Tibial nerve (tissue), 4 donors: ENCODE data around the gene MARK4. TPM values are rescaled to one million over a fixed set of nuclear protein-coding genes. Genes with fewer than 3 reads are reported as not detected.

Experiments
- DNase-seq, 2 donors: peaks; one replicate each; pipeline ENCODE4 v3.0.0-alpha.2; 2019; ENCODE audit warnings: low spot score in 2 of 2
- H3K27ac ChIP-seq, 4 donors: fragments of 200-600 bp; sonication (generic) in 3 of 4; one replicate each; pipeline ENCODE4 v1.5.1; 2017 to 2019; ENCODE audit warnings: mild to moderate bottlenecking in 1 of 4
- H3K27me3 ChIP-seq, 2 donors: fragments of 200-600 bp; sonication (generic) in 1 of 2; one replicate each; pipeline versions ENCODE4 v1.5.1 to v1.6.0; 2017 to 2019
- H3K36me3 ChIP-seq, 3 donors: fragments of 200-600 bp; sonication (generic); one replicate each; pipeline ENCODE4 v1.5.1; 2018 to 2019
- H3K4me1 ChIP-seq, 4 donors: fragments of 200-600 bp; sonication (generic) in 3 of 4; one replicate each; pipeline ENCODE4 v1.5.1; 2017 to 2019
- H3K4me3 ChIP-seq, 4 donors: fragments of 200-600 bp; sonication (generic) in 3 of 4; one replicate each; pipeline ENCODE4 v1.5.1; 2017 to 2019; ENCODE audit warnings: mild to moderate bottlenecking in 1 of 4, moderate library complexity in 1 of 4
- H3K9me3 ChIP-seq, 4 donors: fragments of 200-600 bp; sonication (generic) in 3 of 4; one replicate each; pipeline ENCODE4 v1.5.1; 2017 to 2019
- EP300 ChIP-seq, 2 donors: sonication (generic); formaldehyde crosslinking; IDR thresholded peaks; one replicate each; pipeline ENCODE4 v1.6.1; 2017; ENCODE audit warnings: antibody characterized with exemption in 2 of 2, mild to moderate bottlenecking in 1 of 2
- POLR2A ChIP-seq, 2 donors: fragments of 450-650 bp; IDR thresholded peaks; one replicate each; pipeline ENCODE4 v1.6.1; 2017; ENCODE audit warnings: antibody characterized with exemption in 2 of 2, mild to moderate bottlenecking in 2 of 2, moderate library complexity in 2 of 2
- WGBS, 2 donors: methylation state at CpG; one replicate each; pipeline ENCODE4 v1.1.5; 2018; 5-methylcytosine and 5-hydroxymethylcytosine counted together
- total RNA-seq, 4 donors: library from RNA; depleted of rRNA; stranded (reverse); fragments of >200 nt; gene quantifications; one replicate each; pipeline ENCODE4 v1.1.0, GENCODE V29; 2016
- TF ChIP-seq, protein P1 (sequence below), 5 experiments: fragments of 200-600 bp in 3 of 5; fragments of 450-650 bp in 2 of 5; sonication (generic) in 3 of 5; IDR thresholded peaks; one replicate each; pipeline ENCODE4 v1.5.1; 2016 to 2019; ENCODE audit warnings: antibody characterized with exemption in 5 of 5, mild to moderate bottlenecking in 3 of 5, moderate library complexity in 2 of 5

MARK4 gene
- total RNA-seq, 4 donors from 2014 or later = 12.1 to 34.8 (median 25.9) TPM

DNA sequence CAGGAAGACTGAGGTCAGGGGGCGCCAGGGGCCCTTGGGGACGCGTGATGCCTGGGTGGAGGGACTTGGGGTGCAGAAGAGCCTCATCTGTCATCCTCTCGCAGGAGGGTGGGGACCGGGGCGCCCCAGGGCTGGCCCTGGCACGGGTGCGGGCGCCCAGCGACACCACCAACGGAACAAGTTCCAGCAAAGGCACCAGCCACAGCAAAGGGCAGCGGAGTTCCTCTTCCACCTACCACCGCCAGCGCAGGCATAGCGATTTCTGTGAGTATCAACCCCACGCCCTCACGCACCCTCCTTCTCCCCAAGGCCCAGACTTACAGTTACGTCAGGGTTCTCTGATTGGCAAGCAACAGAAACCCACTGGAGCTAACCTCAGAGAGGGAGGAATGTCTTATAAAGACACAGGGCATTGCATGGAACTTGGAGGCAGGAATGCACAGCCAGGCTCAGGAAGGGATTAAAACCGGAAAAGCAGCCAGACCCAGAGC is 29.4 kb downstream of the MARK4 start:
- Histone ChIP-seq H3K36me3 (peaks cover 0 to 91% (median 0%) of the 10 kb centered on the region in 3 donors), H3K4me1 (no peaks in the 10 kb centered on the region), H3K27ac (no peak overlapping the region), H3K4me3 (no peak overlapping the region), H3K27me3 (no peaks in the 10 kb centered on the region), H3K9me3 (no peaks in the 10 kb centered on the region)
- no peak for TF ChIP-seq EP300 (IDR thresholded peaks at IDR 0.05)
- TF ChIP-seq, protein P1, sequence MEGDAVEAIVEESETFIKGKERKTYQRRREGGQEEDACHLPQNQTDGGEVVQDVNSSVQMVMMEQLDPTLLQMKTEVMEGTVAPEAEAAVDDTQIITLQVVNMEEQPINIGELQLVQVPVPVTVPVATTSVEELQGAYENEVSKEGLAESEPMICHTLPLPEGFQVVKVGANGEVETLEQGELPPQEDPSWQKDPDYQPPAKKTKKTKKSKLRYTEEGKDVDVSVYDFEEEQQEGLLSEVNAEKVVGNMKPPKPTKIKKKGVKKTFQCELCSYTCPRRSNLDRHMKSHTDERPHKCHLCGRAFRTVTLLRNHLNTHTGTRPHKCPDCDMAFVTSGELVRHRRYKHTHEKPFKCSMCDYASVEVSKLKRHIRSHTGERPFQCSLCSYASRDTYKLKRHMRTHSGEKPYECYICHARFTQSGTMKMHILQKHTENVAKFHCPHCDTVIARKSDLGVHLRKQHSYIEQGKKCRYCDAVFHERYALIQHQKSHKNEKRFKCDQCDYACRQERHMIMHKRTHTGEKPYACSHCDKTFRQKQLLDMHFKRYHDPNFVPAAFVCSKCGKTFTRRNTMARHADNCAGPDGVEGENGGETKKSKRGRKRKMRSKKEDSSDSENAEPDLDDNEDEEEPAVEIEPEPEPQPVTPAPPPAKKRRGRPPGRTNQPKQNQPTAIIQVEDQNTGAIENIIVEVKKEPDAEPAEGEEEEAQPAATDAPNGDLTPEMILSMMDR (IDR thresholded peaks at IDR 0.05) = no peak
- no peak for TF ChIP-seq POLR2A (IDR thresholded peaks at IDR 0.05)
- WGBS, 2 donors = 88 to 89% methylated on average over 11 to 19 of the region's 19 CpGs
- no peak for DNase-seq

DNA sequence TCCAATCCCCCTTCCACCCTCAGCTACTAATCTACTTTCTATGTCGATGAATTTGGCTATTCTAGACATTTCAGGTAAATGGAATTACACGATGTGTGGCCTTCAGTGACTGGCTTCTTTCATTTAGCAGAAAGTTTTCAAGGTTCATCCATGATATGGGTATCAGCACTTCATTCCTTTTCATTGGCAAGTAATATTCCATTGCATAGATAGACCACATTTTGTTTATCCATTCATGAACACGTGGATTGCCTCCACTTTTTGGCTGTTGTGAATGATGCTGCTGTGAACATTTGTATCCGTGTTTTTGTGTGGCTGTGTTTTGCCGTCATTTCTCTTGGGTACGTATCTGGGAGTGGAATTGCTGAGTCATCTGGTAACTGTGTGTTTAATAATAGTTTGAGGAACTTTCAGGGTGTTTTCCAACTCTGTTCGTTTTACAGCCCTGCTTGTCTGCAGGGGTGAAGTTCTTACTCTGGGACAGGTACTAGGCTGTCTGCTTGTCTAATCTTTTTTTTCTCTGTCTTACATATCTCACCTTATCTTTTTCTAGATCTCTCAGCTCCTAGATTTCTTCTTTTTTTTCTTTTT is 32.5 kb downstream of the MARK4 start:
- H3K4me1 ChIP-seq = no peaks in the 10 kb centered on the region
- H3K27me3 ChIP-seq = no peaks in the 10 kb centered on the region
- no peak for DNase-seq
- no peak overlapping the region for H3K4me3 ChIP-seq
- 80 to 84% methylated on average over 7 of the region's 7 CpGs for WGBS, 2 donors
- peaks cover 0 to 100% (median 0%) of the 10 kb centered on the region in 3 donors for H3K36me3 ChIP-seq
- TF ChIP-seq, protein P1 (IDR thresholded peaks at IDR 0.05) = no peak
- TF ChIP-seq POLR2A (IDR thresholded peaks at IDR 0.05) (no peak), EP300 (IDR thresholded peaks at IDR 0.05) (no peak)
- H3K27ac ChIP-seq = no peak overlapping the region
- no peaks in the 10 kb centered on the region for H3K9me3 ChIP-seq

DNA sequence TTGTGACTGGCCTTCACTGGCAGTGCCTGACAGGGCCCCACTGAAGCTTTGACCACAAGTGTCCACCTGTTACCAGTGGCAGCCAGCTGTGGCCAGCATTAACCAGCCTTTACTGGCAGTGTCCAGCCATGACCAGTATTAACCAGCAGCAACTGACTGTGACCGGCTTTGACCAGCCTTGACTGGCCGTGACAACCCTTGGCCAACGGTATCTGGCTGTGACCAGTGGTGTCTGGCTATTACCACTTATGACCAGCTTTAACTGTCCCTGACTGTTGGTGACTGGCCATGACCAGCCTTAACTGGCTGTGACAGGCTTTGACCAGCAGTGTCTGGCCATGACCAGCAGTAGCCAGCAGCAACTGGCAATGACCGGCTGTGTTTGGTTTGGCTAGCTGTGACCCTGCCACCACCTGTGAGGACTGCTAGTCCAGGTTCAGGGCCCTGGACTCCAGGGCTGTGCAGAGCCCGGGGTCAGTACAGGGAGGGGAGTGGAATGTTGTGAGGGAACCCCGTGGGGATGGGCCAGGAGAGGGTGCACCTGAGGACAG is 39.4 kb downstream of the MARK4 start:
- peaks cover 0 to 16% (median 0%) of the 10 kb centered on the region in 4 donors for H3K9me3 ChIP-seq
- 95 to 98% methylated on average over 6 of the region's 6 CpGs for WGBS, 2 donors
- no peak for DNase-seq
- TF ChIP-seq POLR2A (IDR thresholded peaks at IDR 0.05) (no peak), EP300 (IDR thresholded peaks at IDR 0.05) (no peak)
- TF ChIP-seq, protein P1 (IDR thresholded peaks at IDR 0.05) = no peak
- peaks cover 0 to 100% (median 3%) of the 10 kb centered on the region in 3 donors for H3K36me3 ChIP-seq
- H3K27me3 ChIP-seq = no peaks in the 10 kb centered on the region
- no peaks in the 10 kb centered on the region for H3K4me1 ChIP-seq
- H3K4me3 ChIP-seq = no peak overlapping the region
- no peak overlapping the region for H3K27ac ChIP-seq

GRCh38 chr19:45291834-45292233 is 40.8 kb downstream of the MARK4 start:
- WGBS, 2 donors = 94 to 100% methylated on average over 1 of the region's 1 CpG
- no peaks in the 10 kb centered on the region for H3K4me1 ChIP-seq

GRCh38 chr19:45293682-45294081 is 42.6 kb downstream of the MARK4 start:
- Histone ChIP-seq H3K4me3 (no peak overlapping the region), H3K9me3 (peaks cover 0 to 16% (median 0%) of the 10 kb centered on the region in 4 donors), H3K27me3 (no peaks in the 10 kb centered on the region), H3K4me1 (no peaks in the 10 kb centered on the region), H3K36me3 (peaks cover 0 to 100% (median 3%) of the 10 kb centered on the region in 3 donors), H3K27ac (no peak overlapping the region)
- TF ChIP-seq EP300 (IDR thresholded peaks at IDR 0.05) (no peak), POLR2A (IDR thresholded peaks at IDR 0.05) (no peak)
- TF ChIP-seq, protein P1 (IDR thresholded peaks at IDR 0.05) = no peak
- WGBS, 2 donors = 88 to 90% methylated on average over 4 of the region's 4 CpGs
- DNase-seq = no peak

More at GRCh38 chr19:45291834-45292233, 40.8 kb downstream of the MARK4 start:
- no peak for TF ChIP-seq EP300 (IDR thresholded peaks at IDR 0.05)
- TF ChIP-seq, protein P1 (IDR thresholded peaks at IDR 0.05) = no peak
- no peak for TF ChIP-seq POLR2A (IDR thresholded peaks at IDR 0.05)
- no peak for DNase-seq
- H3K36me3 ChIP-seq = peaks cover 0 to 100% (median 3%) of the 10 kb centered on the region in 3 donors
- H3K27me3 ChIP-seq = no peaks in the 10 kb centered on the region
- H3K27ac ChIP-seq = no peak overlapping the region
- peaks cover 0 to 16% (median 0%) of the 10 kb centered on the region in 4 donors for H3K9me3 ChIP-seq
- H3K4me3 ChIP-seq = no peak overlapping the region
